Islet precursor cell (in vitro differentiated cells): ENCODE data around the gene CLCN7.
"Not testable (repeated sequence)": the region's sequence is repeated elsewhere in the genome, so short reads cannot be mapped to it uniquely, and the experiment has no call there.

ENCODE experiments used
- DNase-seq: peaks from one replicate; pipeline ENCODE4 v3.0.0-alpha.2; 2018

CLCN7 gene

GRCh38 chr16:1442697-1443096 is 32.1 kb downstream of the CLCN7 start:
- no peak for DNase-seq

- DNase-seq, result no peak
Observed at GRCh38 chr16:1441391-1441829, 33.4 kb downstream of the CLCN7 start.

GRCh38 chr16:1439699-1440074 is 35.1 kb downstream of the CLCN7 start:
- DNase-seq, result not testable (repeated sequence)

GRCh38 chr16:1439058-1439698 is 35.6 kb downstream of the CLCN7 start:
- DNase-seq, result no peak

- DNase-seq, result no peak
Observed at GRCh38 chr16:1438229-1439057, 36.4 kb downstream of the CLCN7 start.

GRCh38 chr16:1437606-1438005 is 37.2 kb downstream of the CLCN7 start:
- DNase-seq, result no peak

GRCh38 chr16:1436731-1437355 is 38.0 kb downstream of the CLCN7 start:
- no peak for DNase-seq

- no peak for DNase-seq
Observed at GRCh38 chr16:1435921-1436697, 38.7 kb downstream of the CLCN7 start.

- no peak for DNase-seq
Observed at GRCh38 chr16:1434644-1435592, 39.9 kb downstream of the CLCN7 start.

GRCh38 chr16:1433756-1434155 is 41.1 kb downstream of the CLCN7 start:
- no peak for DNase-seq

GRCh38 chr16:1433263-1433560 is 41.6 kb downstream of the CLCN7 start:
- DNase-seq, result no peak

GRCh38 chr16:1432388-1433262 is 42.2 kb downstream of the CLCN7 start:
- DNase-seq, result no peak

- DNase-seq, result no peak
Observed at GRCh38 chr16:1431497-1432270, 43.1 kb downstream of the CLCN7 start.

- no peak for DNase-seq
Observed at GRCh38 chr16:1430759-1431496, 43.9 kb downstream of the CLCN7 start, which contains the start of gene PERCC1. TSS of gene PERCC1 (plus strand) at chr16:1431078. CDS start at chr16:1432594, 1,516 bp downstream.

GRCh38 chr16:1430214-1430758 is 44.5 kb downstream of the CLCN7 start:
- DNase-seq, result no peak

- DNase-seq, result no peak
Observed at GRCh38 chr16:1429631-1430030, 45.2 kb downstream of the CLCN7 start.

GRCh38 chr16:1429012-1429411 is 45.8 kb downstream of the CLCN7 start:
- no peak for DNase-seq

GRCh38 chr16:1428511-1428910 is 46.3 kb downstream of the CLCN7 start:
- no peak for DNase-seq
